ENCODE measurements around the gene PCP2.

GRCh38 chr19:7633698-7634097 lies at the start of gene PCP2:
- TF ChIP-seq CEBPB (IDR thresholded peaks at IDR 0.05) (no peak), TCF12 (IDR thresholded peaks at IDR 0.05; ENCODE audit: low read depth) (no peak), EP300 (IDR thresholded peaks at IDR 0.05; ENCODE audit: borderline replicate concordance) (no peak), ZBTB7A (IDR thresholded peaks at IDR 0.05; ENCODE audit: low read depth) (no peak)

Measured in Ishikawa (cell line).